ENCODE results near the gene DUS4L.

Gene DUS4L

DNA sequence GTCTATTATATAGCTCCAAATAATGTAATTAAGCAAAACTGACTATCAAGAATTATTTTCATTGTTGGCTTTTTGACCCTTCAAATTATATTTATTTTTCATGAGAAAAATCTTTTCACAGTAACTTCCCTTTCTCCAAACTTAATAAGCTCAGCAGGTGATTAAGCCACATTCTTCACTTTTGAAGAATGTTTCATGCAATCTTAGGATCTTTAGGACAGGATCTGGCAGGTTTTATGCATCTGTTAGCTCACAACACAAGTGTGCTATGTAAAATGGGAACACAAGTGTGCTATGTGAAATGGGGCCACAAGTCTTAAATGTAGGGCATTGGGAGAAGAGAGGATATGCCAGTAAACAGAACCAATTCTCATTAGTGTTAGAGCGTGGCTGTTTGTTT lies 42.5 kb downstream of the DUS4L start:
- Histone ChIP-seq H3K4me1 (ENCODE audit: control insufficient read depth, insufficient read depth, low read length) (peaks cover 3% of the 10 kb centered on the region), H3K27ac (ENCODE audit: low read depth, low read length) (no peak overlapping the region), H3K36me3 (ENCODE audit: control insufficient read depth, insufficient read depth, low read length) (no peaks in the 10 kb centered on the region), H3K9ac (ENCODE audit: low read length) (no peak overlapping the region), H3K4me3 (ENCODE audit: low read length) (no peak overlapping the region), H3K27me3 (ENCODE audit: control insufficient read depth, insufficient read depth, low read length) (no peaks in the 10 kb centered on the region)

DNA sequence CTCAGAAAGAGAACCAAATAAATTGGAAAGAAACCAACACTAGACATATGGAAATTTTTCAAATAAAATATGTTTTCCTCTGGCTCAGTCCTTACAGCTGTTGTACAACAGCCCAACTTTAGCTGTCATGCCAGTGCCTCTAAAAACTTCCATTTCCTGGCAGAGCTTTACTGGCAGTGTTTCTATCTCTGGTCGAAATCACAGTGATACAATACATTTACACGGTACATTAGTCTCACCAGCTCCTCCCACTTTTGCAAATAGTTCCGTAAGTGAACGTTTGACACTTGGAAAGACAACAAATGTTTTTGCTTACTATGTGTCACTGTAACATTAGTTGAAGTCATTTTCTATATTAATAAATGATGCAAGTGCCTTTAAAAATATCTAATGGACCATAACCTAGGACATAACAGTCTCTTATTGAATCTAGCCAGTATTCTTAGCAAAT lies 46.1 kb downstream of the DUS4L start:
- Histone ChIP-seq H3K4me1 (ENCODE audit: control insufficient read depth, insufficient read depth, low read length) (peaks cover 3% of the 10 kb centered on the region), H3K27me3 (ENCODE audit: control insufficient read depth, insufficient read depth, low read length) (no peaks in the 10 kb centered on the region), H3K27ac (ENCODE audit: low read depth, low read length) (no peak overlapping the region), H3K36me3 (ENCODE audit: control insufficient read depth, insufficient read depth, low read length) (peaks cover 5% of the 10 kb centered on the region), H3K9ac (ENCODE audit: low read length) (no peak overlapping the region), H3K4me3 (ENCODE audit: low read length) (no peak overlapping the region)

DNA sequence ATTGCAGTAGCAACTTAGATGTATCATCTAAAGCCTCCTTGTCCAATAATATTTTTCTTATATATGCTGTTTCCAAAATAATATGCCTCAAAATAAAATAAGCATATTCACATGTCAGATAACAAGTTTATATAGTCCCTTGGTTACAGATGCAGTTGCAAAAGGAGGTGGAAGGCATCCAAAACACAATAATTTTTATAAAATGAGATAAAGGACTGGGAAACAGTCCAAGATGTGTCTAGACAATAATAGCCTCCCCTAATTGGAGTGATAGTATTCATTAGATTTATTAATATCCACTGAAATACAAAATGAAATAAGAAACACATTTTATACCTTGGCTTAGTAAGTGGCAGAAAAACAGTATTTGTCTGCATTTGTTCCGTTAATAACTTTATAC lies 46.6 kb downstream of the DUS4L start:
- no peak overlapping the region for H3K9ac ChIP-seq (ENCODE audit: low read length)
- H3K27ac ChIP-seq (ENCODE audit: low read depth, low read length) = no peak overlapping the region
- no peak overlapping the region for H3K4me3 ChIP-seq (ENCODE audit: low read length)

GRCh38 chr7:107613439-107613838 lies 49.7 kb downstream of the DUS4L start:
- Histone ChIP-seq H3K27ac (ENCODE audit: low read depth, low read length) (no peak overlapping the region), H3K9ac (ENCODE audit: low read length) (no peak overlapping the region), H3K4me1 (ENCODE audit: control insufficient read depth, insufficient read depth, low read length) (peaks cover 3% of the 10 kb centered on the region), H3K27me3 (ENCODE audit: control insufficient read depth, insufficient read depth, low read length) (no peaks in the 10 kb centered on the region), H3K36me3 (ENCODE audit: control insufficient read depth, insufficient read depth, low read length) (peaks cover 10% of the 10 kb centered on the region), H3K4me3 (ENCODE audit: low read length) (no peak overlapping the region)

More for the DNA sequence above, 46.6 kb downstream of the DUS4L start:
- Histone ChIP-seq H3K36me3 (ENCODE audit: control insufficient read depth, insufficient read depth, low read length) (peaks cover 6% of the 10 kb centered on the region), H3K27me3 (ENCODE audit: control insufficient read depth, insufficient read depth, low read length) (no peaks in the 10 kb centered on the region), H3K4me1 (ENCODE audit: control insufficient read depth, insufficient read depth, low read length) (peaks cover 3% of the 10 kb centered on the region)

- Histone ChIP-seq H3K36me3 (ENCODE audit: control insufficient read depth, insufficient read depth, low read length) (peaks cover 10% of the 10 kb centered on the region), H3K4me3 (ENCODE audit: low read length) (no peak overlapping the region), H3K9ac (ENCODE audit: low read length) (no peak overlapping the region), H3K27me3 (ENCODE audit: control insufficient read depth, insufficient read depth, low read length) (no peaks in the 10 kb centered on the region), H3K4me1 (ENCODE audit: control insufficient read depth, insufficient read depth, low read length) (peaks cover 3% of the 10 kb centered on the region), H3K27ac (ENCODE audit: low read depth, low read length) (no peak overlapping the region)
Measured at GRCh38 chr7:107613948-107614347, 50.2 kb downstream of the DUS4L start.

- no peak overlapping the region for H3K9ac ChIP-seq (ENCODE audit: low read length)
- no peak overlapping the region for H3K4me3 ChIP-seq (ENCODE audit: low read length)
- H3K4me1 ChIP-seq (ENCODE audit: control insufficient read depth, insufficient read depth, low read length) = peaks cover 3% of the 10 kb centered on the region
- no peak overlapping the region for H3K27ac ChIP-seq (ENCODE audit: low read depth, low read length)
- peaks cover 10% of the 10 kb centered on the region for H3K36me3 ChIP-seq (ENCODE audit: control insufficient read depth, insufficient read depth, low read length)
- no peaks in the 10 kb centered on the region for H3K27me3 ChIP-seq (ENCODE audit: control insufficient read depth, insufficient read depth, low read length)
Measured at GRCh38 chr7:107614425-107614824, 50.7 kb downstream of the DUS4L start.

DNA sequence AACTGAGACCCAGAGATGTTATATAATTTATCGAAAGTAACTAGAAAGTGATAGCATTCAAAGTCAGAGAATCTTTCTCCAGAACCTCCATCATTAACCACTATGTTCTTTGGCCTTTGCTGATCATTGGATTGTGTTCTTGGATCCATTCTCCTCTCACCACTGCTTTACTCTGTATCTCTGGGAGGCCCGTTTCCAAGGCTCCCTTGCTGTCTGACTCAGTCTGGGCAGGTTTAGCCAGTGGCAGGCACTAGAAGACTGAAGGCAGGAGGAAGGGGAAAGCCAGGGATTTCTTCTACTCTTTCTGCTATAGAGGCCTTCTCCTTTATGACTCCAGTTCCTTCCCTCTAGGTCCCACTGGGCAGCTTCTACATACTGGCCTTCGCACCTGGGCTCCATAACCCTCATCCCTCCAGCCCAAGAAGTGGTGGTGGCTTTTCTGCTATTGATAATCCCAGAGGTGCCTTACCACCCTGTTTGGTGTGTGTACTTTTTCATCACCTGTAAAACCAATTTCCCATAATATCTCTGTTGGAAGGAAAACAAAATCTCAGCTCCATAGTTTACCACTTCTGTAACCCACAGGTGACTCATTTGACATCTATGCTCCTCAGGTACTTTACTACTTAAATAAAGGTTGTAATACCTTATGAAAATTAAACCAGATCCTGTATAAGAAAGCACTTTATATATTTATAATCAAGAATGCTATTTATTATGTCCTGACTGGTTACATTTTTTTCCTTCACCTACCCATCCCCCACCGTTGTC lies 52.3 kb downstream of the DUS4L start:
- H3K27ac ChIP-seq (ENCODE audit: low read depth, low read length) = no peak overlapping the region
- no peak overlapping the region for H3K4me3 ChIP-seq (ENCODE audit: low read length)
- no peaks in the 10 kb centered on the region for H3K4me1 ChIP-seq (ENCODE audit: control insufficient read depth, insufficient read depth, low read length)
- H3K9ac ChIP-seq (ENCODE audit: low read length) = no peak overlapping the region
- H3K27me3 ChIP-seq (ENCODE audit: control insufficient read depth, insufficient read depth, low read length) = no peaks in the 10 kb centered on the region
- peaks cover 14% of the 10 kb centered on the region for H3K36me3 ChIP-seq (ENCODE audit: control insufficient read depth, insufficient read depth, low read length)

GRCh38 chr7:107622429-107622828 lies 58.7 kb downstream of the DUS4L start:
- no peak overlapping the region for H3K27ac ChIP-seq (ENCODE audit: low read depth, low read length)
- H3K27me3 ChIP-seq (ENCODE audit: control insufficient read depth, insufficient read depth, low read length) = no peaks in the 10 kb centered on the region
- no peak overlapping the region for H3K4me3 ChIP-seq (ENCODE audit: low read length)
- H3K36me3 ChIP-seq (ENCODE audit: control insufficient read depth, insufficient read depth, low read length) = peaks cover 4% of the 10 kb centered on the region
- no peaks in the 10 kb centered on the region for H3K4me1 ChIP-seq (ENCODE audit: control insufficient read depth, insufficient read depth, low read length)
- no peak overlapping the region for H3K9ac ChIP-seq (ENCODE audit: low read length)

GRCh38 chr7:107622894-107623293 lies 59.1 kb downstream of the DUS4L start:
- no peak overlapping the region for H3K4me3 ChIP-seq (ENCODE audit: low read length)
- peaks cover 4% of the 10 kb centered on the region for H3K36me3 ChIP-seq (ENCODE audit: control insufficient read depth, insufficient read depth, low read length)
- H3K27ac ChIP-seq (ENCODE audit: low read depth, low read length) = no peak overlapping the region
- no peak overlapping the region for H3K9ac ChIP-seq (ENCODE audit: low read length)
- H3K27me3 ChIP-seq (ENCODE audit: control insufficient read depth, insufficient read depth, low read length) = no peaks in the 10 kb centered on the region
- no peaks in the 10 kb centered on the region for H3K4me1 ChIP-seq (ENCODE audit: control insufficient read depth, insufficient read depth, low read length)

- no peak overlapping the region for H3K9ac ChIP-seq (ENCODE audit: low read length)
- H3K4me3 ChIP-seq (ENCODE audit: low read length) = no peak overlapping the region
- no peak overlapping the region for H3K27ac ChIP-seq (ENCODE audit: low read depth, low read length)
- no peaks in the 10 kb centered on the region for H3K27me3 ChIP-seq (ENCODE audit: control insufficient read depth, insufficient read depth, low read length)
- H3K4me1 ChIP-seq (ENCODE audit: control insufficient read depth, insufficient read depth, low read length) = no peaks in the 10 kb centered on the region
- H3K36me3 ChIP-seq (ENCODE audit: control insufficient read depth, insufficient read depth, low read length) = peaks cover 3% of the 10 kb centered on the region
Measured at GRCh38 chr7:107627002-107627401, 63.2 kb downstream of the DUS4L start.
